Right lobe of liver (tissue), 4 donors: ENCODE data around the gene C4B.

Experiments used
- CTCF ChIP-seq, 4 donors: fragments of 200-600 bp in 3 of 4; fragments of 450-650 bp in 1 of 4; IDR thresholded peaks; one replicate each; pipeline versions ENCODE4 v1.5.1 to v1.8.0; 2016 to 2022; ENCODE audit warnings: antibody characterized with exemption in 4 of 4, mild to moderate bottlenecking in 2 of 4
- POLR2A ChIP-seq: fragments of 450-650 bp; IDR thresholded peaks from one replicate; pipeline ENCODE4 v1.6.1; 2017; ENCODE audit warnings: antibody characterized with exemption, mild to moderate bottlenecking
- donor health status: DM: no; HTN: no; CAD: no.
- donor health status: DM: no; HTN: no; CAD: no.
- donor health status: DM: no; HTN: yes; CAD: no.

GRCh38 chr6:31970604-31971271 is 43.9 kb upstream of the C4B start:
- TF ChIP-seq POLR2A = peak; percentile 32
- no peak for TF ChIP-seq CTCF (IDR thresholded peaks at IDR 0.05)
